HG02610 (cell line): Measurements from ENCODE around the gene OR5T1.

ENCODE experiments used
- ATAC-seq: cut with Tn5 transposase; IDR thresholded peaks from one replicate; pipeline ENCODE4 v1.9.1; 2021; ENCODE audit warnings: mild to moderate bottlenecking, moderate library complexity; ENCODE audit not compliant: unreplicated experiment

OR5T1 gene

DNA sequence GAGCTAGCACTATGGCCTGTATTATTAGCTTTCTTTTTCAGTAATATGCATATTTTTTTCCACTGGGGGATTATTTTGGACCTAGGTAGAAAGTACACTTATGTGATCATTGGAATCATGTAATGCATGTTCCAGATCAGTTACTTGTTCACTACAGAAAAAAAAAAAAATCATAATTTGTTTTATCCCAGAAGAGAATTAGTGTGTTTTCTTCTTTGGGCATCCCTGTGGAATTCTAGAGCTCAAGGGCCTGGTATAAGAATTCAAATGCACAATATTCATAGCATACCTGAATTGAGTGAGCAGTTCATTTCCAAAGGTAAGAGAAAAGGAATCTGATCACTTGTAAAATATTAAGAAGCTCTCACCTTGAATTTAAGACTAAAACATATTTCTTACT lies at the start of gene OR5T1:
TSS of gene OR5T1 (plus strand) at position 301 of the 400 bp plus-strand sequence. CDS start 1,485 bp downstream, outside the sequence.
- ATAC-seq: no peak

GRCh38 chr11:56234155-56234554 lies 39.8 kb upstream of the OR5T1 start, which contains the start of gene OR5T2:
Gene OR5T2 (minus strand): TSS chr11:56234255. CDS start chr11:56233062, 1,193 bp downstream.
- ATAC-seq: no peak

DNA sequence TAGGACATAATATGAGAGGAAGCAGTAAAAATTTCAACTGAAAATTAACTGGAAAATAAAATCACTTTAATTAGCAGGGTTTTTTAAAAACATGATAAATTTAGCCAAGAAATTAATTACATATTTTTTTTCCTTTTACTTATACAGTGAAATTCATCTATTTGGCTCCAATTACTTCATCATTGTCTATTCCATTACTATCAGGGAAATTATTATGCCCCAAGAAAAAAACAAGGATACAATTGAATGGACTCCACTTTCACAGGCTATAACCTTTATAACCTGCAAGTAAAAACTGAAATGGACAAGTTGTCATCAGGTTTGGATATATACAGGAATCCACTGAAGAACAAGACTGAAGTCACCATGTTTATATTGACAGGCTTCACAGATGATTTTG lies 22.0 kb upstream of the OR5T1 start, which contains the start of gene OR5T3:
TSS of gene OR5T3 (plus strand) at position 301 of the 400 bp plus-strand sequence. CDS start at position 301, 0 bp downstream.
- no peak for ATAC-seq

DNA sequence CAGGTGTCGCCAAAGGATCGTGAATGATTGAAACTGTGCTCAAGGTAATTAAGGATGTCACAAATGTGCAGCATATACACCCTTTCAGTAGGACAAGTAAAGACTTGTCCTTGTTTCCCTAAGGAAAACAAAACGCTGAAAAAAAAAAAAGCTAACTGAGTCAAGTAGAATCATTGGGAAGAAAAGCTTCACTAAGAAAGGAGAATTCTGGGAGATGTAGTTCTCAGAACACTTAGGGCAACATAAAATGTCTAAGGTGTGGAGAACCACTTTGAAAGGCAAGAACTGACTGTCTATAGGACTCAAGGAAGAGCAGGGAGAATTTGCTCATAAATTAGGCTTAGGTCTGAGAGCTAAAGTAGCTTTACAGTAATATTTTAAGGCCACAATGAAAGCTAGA lies 2.9 kb upstream of the OR5T1 start:
- no peak for ATAC-seq

DNA sequence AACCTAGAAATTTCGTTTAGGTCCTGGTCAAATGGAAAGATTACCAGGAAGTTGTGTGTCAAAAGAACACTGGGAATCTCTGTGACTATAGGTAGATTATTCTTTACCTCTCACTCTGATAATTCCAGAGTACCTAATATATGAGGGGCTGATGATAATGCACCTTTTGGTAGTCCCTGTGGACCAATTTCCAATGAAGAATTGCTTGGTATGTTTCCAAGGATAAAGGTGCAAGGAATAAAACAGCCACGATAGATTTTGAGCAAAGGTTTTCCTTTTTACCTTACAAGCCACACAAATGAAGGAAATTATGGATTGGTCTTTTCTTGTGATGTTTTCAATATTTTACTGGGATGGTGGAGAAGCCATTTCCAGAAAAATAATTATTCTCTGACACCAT lies 18.2 kb downstream of the OR5T1 start, which contains the start of gene OR8H1:
TSS of gene OR8H1 (minus strand) at position 101 of the 400 bp plus-strand sequence. CDS start 1,192 bp downstream, outside the sequence.
- ATAC-seq: no peak

GRCh38 chr11:56296898-56297297 lies 22.9 kb downstream of the OR5T1 start:
- no peak for ATAC-seq

DNA sequence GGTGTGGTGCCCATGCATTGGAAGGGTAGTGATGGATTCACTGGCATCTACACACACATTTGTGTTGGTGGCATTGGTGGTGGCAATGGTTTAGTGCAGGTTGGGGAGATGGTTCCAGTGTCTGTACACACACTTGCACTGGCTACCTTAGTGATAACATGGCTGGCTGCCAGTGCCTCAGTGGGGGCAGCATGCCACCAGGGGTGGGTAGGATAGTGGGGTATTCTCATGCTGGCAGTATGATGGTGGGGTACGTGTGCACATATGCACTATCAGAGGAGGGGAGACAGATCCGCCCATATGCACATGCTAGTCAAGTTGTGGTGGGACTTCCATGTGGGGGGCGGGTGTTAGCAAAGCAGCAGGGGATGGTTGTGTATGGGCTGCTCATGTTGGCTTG lies 33.9 kb downstream of the OR5T1 start:
- no peak for ATAC-seq

GRCh38 chr11:56314844-56315243 lies 40.9 kb downstream of the OR5T1 start, which contains the start of gene OR8K3:
Gene OR8K3 (plus strand): TSS chr11:56315144. CDS start chr11:56318307, 3,163 bp downstream.
- no peak for ATAC-seq
